DOHH2 (cell line): ENCODE data around the gene RNF207.

ENCODE experiments used
- EZH2phosphoT487 ChIP-seq: fragments of 200-600 bp; sonication (generic); IDR thresholded peaks from 2 replicates; pipeline ENCODE4 v1.6.1; 2017; ENCODE audit warnings: borderline replicate concordance, mild to moderate bottlenecking, antibody characterized with exemption, low read length, moderate library complexity, mixed read lengths
- TF ChIP-seq, protein P1 (sequence below): fragments of 200-600 bp; sonication (generic); IDR thresholded peaks from one replicate; pipeline ENCODE4 v1.5.1; 2014; ENCODE audit warnings: antibody characterized with exemption, mild to moderate bottlenecking, low read depth, low read length; ENCODE audit not compliant: poor library complexity, severe bottlenecking

DNA sequence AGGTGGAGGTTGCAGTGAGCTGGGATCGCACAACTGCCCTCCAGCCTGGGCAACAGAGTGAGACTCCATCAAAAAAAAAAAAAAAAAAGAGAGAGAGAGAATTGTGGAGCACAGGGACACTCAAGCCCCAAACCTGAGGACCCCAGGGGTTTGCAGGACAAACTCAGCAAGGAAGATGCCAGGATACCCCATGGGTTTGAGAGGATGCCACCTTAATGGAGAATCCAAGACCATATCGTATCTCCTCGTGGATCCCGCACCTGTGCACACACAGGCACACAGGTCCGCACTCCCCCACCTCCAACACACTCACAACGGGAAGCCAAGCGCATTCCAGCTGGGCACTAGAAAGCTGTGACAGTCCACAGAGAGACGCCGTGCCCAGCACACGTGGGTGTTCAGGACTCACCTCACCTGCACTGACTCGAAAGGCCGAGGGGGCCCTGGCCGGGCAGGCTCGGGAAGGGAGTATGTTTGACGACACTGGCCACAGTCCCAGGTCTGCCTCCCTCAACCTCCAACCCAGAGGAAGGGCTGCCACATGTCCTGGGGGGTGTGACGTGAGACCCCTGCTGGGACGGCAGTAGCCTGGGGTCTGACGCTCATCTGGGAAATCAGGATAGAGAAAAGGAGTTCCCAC is 36.9 kb upstream of the RNF207 start:
- TF ChIP-seq, protein P1, sequence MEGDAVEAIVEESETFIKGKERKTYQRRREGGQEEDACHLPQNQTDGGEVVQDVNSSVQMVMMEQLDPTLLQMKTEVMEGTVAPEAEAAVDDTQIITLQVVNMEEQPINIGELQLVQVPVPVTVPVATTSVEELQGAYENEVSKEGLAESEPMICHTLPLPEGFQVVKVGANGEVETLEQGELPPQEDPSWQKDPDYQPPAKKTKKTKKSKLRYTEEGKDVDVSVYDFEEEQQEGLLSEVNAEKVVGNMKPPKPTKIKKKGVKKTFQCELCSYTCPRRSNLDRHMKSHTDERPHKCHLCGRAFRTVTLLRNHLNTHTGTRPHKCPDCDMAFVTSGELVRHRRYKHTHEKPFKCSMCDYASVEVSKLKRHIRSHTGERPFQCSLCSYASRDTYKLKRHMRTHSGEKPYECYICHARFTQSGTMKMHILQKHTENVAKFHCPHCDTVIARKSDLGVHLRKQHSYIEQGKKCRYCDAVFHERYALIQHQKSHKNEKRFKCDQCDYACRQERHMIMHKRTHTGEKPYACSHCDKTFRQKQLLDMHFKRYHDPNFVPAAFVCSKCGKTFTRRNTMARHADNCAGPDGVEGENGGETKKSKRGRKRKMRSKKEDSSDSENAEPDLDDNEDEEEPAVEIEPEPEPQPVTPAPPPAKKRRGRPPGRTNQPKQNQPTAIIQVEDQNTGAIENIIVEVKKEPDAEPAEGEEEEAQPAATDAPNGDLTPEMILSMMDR = no peak
- TF ChIP-seq EZH2phosphoT487 = no peak
